Thyroid gland (tissue), 4 donors: ENCODE data around the gene TGFB1. TPM values are rescaled to one million over a fixed set of nuclear protein-coding genes. Genes with fewer than 3 reads are reported as not detected.

ENCODE experiments used
- DNase-seq, 2 donors: peaks; one replicate each; pipeline ENCODE4 v3.0.0-alpha.2; 2019
- H3K27ac ChIP-seq, 3 donors: fragments of 200-600 bp; sonication (generic); 1 replicate in 2 of 3; 2 replicates in 1 of 3; pipeline ENCODE4 v1.5.1; 2016 to 2019; ENCODE audit warnings: mild to moderate bottlenecking in 1 of 3, moderate library complexity in 1 of 3
- H3K27me3 ChIP-seq: fragments of 200-600 bp; sonication (generic); one replicate; pipeline ENCODE4 v1.5.1; 2019
- H3K36me3 ChIP-seq, 2 donors: fragments of 200-600 bp; sonication (generic); one replicate each; pipeline ENCODE4 v1.5.1; 2016 to 2019
- H3K4me1 ChIP-seq, 2 donors: fragments of 200-600 bp; sonication (generic); one replicate each; pipeline ENCODE4 v1.5.1; 2017 to 2019
- H3K4me3 ChIP-seq, 3 donors: fragments of 200-600 bp; sonication (generic); replicated peaks in 1 of 3; 1 replicate in 2 of 3; 2 replicates in 1 of 3; pipeline ENCODE4 v1.5.1; 2016; ENCODE audit warnings: mild to moderate bottlenecking in 1 of 3
- H3K9me3 ChIP-seq: fragments of 200-600 bp; sonication (generic); one replicate; pipeline ENCODE4 v1.5.1; 2017
- CTCF ChIP-seq, 6 experiments: fragments of 200-600 bp in 3 of 6; fragments of 450-650 bp in 3 of 6; sonication (generic) in 3 of 6; IDR thresholded peaks; one replicate each; pipeline ENCODE4 v1.5.1; 2016 to 2019; ENCODE audit warnings: antibody characterized with exemption in 6 of 6, mild to moderate bottlenecking in 2 of 6, inconsistent platforms in 1 of 6, moderate library complexity in 1 of 6
- POLR2A ChIP-seq, 2 donors: fragments of 450-650 bp; IDR thresholded peaks; one replicate each; pipeline ENCODE4 v1.6.1; 2017; ENCODE audit warnings: antibody characterized with exemption in 2 of 2, mild to moderate bottlenecking in 2 of 2, moderate library complexity in 1 of 2
- WGBS, 2 donors: methylation state at CpG; one replicate each; pipeline ENCODE4 v1.1.5; 2017; 5-methylcytosine and 5-hydroxymethylcytosine counted together
- intact Hi-C: fragments of 100-400 bp; cut with DNase I; formaldehyde crosslinking; loops from one replicate; pipeline ENCODE4 v1.15.1; 2023
- total RNA-seq, 4 donors: library from RNA; depleted of rRNA; stranded (reverse); fragments of >200 nt; gene quantifications; one replicate each; pipeline ENCODE4 v1.2.3, GENCODE V29; 2016

Gene TGFB1
- total RNA-seq, 4 donors from 2014 or later = 9.6 to 13.7 (median 11.0) TPM

- Histone ChIP-seq H3K27me3 (no peaks in the 10 kb centered on the region), H3K4me3 (no peak overlapping the region), H3K9me3 (no peaks in the 10 kb centered on the region), H3K4me1 (peaks cover 21 to 33% of the 10 kb centered on the region in 2 donors), H3K27ac (no peak overlapping the region), H3K36me3 (no peaks in the 10 kb centered on the region)
- DNase-seq = no peak
- WGBS, 2 donors = 91 to 96% methylated on average over 2 of the region's 2 CpGs
- TF ChIP-seq POLR2A (IDR thresholded peaks at IDR 0.05) = no peak
- no peak for TF ChIP-seq CTCF (IDR thresholded peaks at IDR 0.05)
- intact Hi-C loops = no loop called here
These were observed 16.0 kb upstream of the TGFB1 start for GRCh38 chr19:41369769-41370168.

GRCh38 chr19:41367848-41368301 lies 14.2 kb upstream of the TGFB1 start:
- Histone ChIP-seq H3K27me3 (no peaks in the 10 kb centered on the region), H3K4me3 (no peak overlapping the region), H3K9me3 (no peaks in the 10 kb centered on the region), H3K4me1 (peaks cover 18 to 30% of the 10 kb centered on the region in 2 donors), H3K27ac (no peak overlapping the region), H3K36me3 (no peaks in the 10 kb centered on the region)
- DNase-seq = no peak
- TF ChIP-seq CTCF (IDR thresholded peaks at IDR 0.05) (no peak), POLR2A (IDR thresholded peaks at IDR 0.05) (no peak)
- intact Hi-C loops = no loop called here
- 74 to 88% methylated on average over 5 to 6 of the region's 6 CpGs for WGBS, 2 donors

GRCh38 chr19:41366089-41366488 lies 12.4 kb upstream of the TGFB1 start:
- Histone ChIP-seq H3K4me1 (peaks cover 18 to 32% of the 10 kb centered on the region in 2 donors), H3K36me3 (no peaks in the 10 kb centered on the region), H3K9me3 (no peaks in the 10 kb centered on the region), H3K4me3 (no peak overlapping the region), H3K27ac (no peak overlapping the region), H3K27me3 (no peaks in the 10 kb centered on the region)
- TF ChIP-seq CTCF (IDR thresholded peaks at IDR 0.05) = no peak
- TF ChIP-seq POLR2A (IDR thresholded peaks at IDR 0.05) = no peak
- DNase-seq = no peak
- intact Hi-C loops = no loop called here
- 92 to 100% methylated on average over 1 of the region's 1 CpG for WGBS, 2 donors

- Histone ChIP-seq H3K4me1 (peaks cover 18 to 32% of the 10 kb centered on the region in 2 donors), H3K27me3 (no peaks in the 10 kb centered on the region), H3K4me3 (peak overlapping the region; percentile 60 to 76 (median 61)), H3K36me3 (no peaks in the 10 kb centered on the region), H3K27ac (peak overlapping the region; percentile 97 to 99 (median 99)), H3K9me3 (no peaks in the 10 kb centered on the region)
- TF ChIP-seq CTCF (IDR thresholded peaks at IDR 0.05) (no peak), POLR2A (IDR thresholded peaks at IDR 0.05) (no peak)
- WGBS, 2 donors = 76% methylated on average over 14 of the region's 14 CpGs
- DNase-seq = no peak
- intact Hi-C loops = no loop called here
These were observed 11.0 kb upstream of the TGFB1 start for GRCh38 chr19:41364524-41365391.
